ENCODE data around the gene NRM.

The NRM gene

GRCh38 chr6:30643656-30644055 lies 47.1 kb downstream of the NRM start:
- ChIA-PET CTCF (interaction anchor here (0.7 to 2.1 kb wide), 5 partner anchors 18 to 190 kb away, joined by 3 to 9 read pairs (median 3); no protein-coding TSS in a partner anchor), POLR2A (interaction anchor here (0.7 to 1.5 kb wide), 2 partner anchors 20 to 29 kb away, joined by 3 read pairs; no protein-coding TSS in a partner anchor)
- H3K36me3 ChIP-seq (ENCODE audit: control insufficient read depth in 2 of 2, insufficient read depth in 1 of 2, low read length in 2 of 2) = peaks cover 30 to 61% of the 10 kb centered on the region in 2 experiments; a peak in 2 of 3 replicates
- TF ChIP-seq ZNF341 (tag by site-specific recombination; IDR thresholded peaks at IDR 0.05; ENCODE audit: low read depth) (no peak), KLF1 (tag by site-specific recombination; IDR thresholded peaks at IDR 0.05) (no peak), ZNF48 (tag by site-specific recombination; IDR thresholded peaks at IDR 0.05) (no peak), ZSCAN23 (tag by site-specific recombination; IDR thresholded peaks at IDR 0.05) (no peak), ZNF600 (tag by site-specific recombination; IDR thresholded peaks at IDR 0.05) (no peak), ZNF501 (tag by site-specific recombination; IDR thresholded peaks at IDR 0.05) (no peak), ZSCAN16 (tag by site-specific recombination; IDR thresholded peaks at IDR 0.05) (no peak)
- no peaks in the 10 kb centered on the region for H3K9me3 ChIP-seq (ENCODE audit: control insufficient read depth, insufficient read depth, low read depth, low read length)
- no peak overlapping the region for H3K4me3 ChIP-seq (ENCODE audit: low read depth, low read length)
- no peak overlapping the region for H3K27ac ChIP-seq (ENCODE audit: extremely low read depth, low read depth, low read length)
- peaks cover 8% of the 10 kb centered on the region for H3K4me1 ChIP-seq (ENCODE audit: control insufficient read depth, insufficient read depth, low read length)

- POLR2A ChIA-PET = interaction anchor here (0.8 to 1.9 kb wide), 4 partner anchors 11 to 90 kb away, joined by 3 to 5 read pairs (median 4); no protein-coding TSS in a partner anchor
- Histone ChIP-seq H3K27ac (ENCODE audit: extremely low read depth, low read depth, low read length) (no peak overlapping the region), H3K4me1 (ENCODE audit: control insufficient read depth, insufficient read depth, low read length) (peaks cover 3% of the 10 kb centered on the region), H3K9me3 (ENCODE audit: control insufficient read depth, insufficient read depth, low read depth, low read length) (no peaks in the 10 kb centered on the region), H3K36me3 (ENCODE audit: control insufficient read depth in 2 of 2, insufficient read depth in 1 of 2, low read length in 2 of 2) (peaks cover 34 to 70% of the 10 kb centered on the region in 2 experiments; a peak in 2 of 3 replicates), H3K4me3 (ENCODE audit: low read depth, low read length) (no peak overlapping the region)
- no peak for TF ChIP-seq ZNF404 (tag by site-specific recombination; IDR thresholded peaks at IDR 0.05)
- no peak for TF ChIP-seq YY1 (tag by site-specific recombination; IDR thresholded peaks at IDR 0.05)
- no peak for TF ChIP-seq ZNF843 (tag by site-specific recombination; IDR thresholded peaks at IDR 0.05)
- TF ChIP-seq ZNF335 (tag by site-specific recombination; conservative IDR thresholded peaks at IDR 0.05) = no peak
- no peak for TF ChIP-seq ZNF529 (tag by site-specific recombination; IDR thresholded peaks at IDR 0.05; ENCODE audit: insufficient replicate concordance)
- no peak for TF ChIP-seq ZXDB (tag by site-specific recombination; IDR thresholded peaks at IDR 0.05)
- TF ChIP-seq ZNF518A (tag by site-specific recombination; conservative IDR thresholded peaks at IDR 0.05; ENCODE audit: low read depth) = no peak
- CTCF ChIA-PET = interaction anchor here (0.6 to 1.0 kb wide), 3 partner anchors 48 to 157 kb away, joined by 3 to 8 read pairs (median 3); no protein-coding TSS in a partner anchor
These were observed 49.7 kb downstream of the NRM start for GRCh38 chr6:30641048-30641447.

GRCh38 chr6:30640481-30640880 lies 50.3 kb downstream of the NRM start:
- Histone ChIP-seq H3K36me3 (ENCODE audit: control insufficient read depth in 2 of 2, insufficient read depth in 1 of 2, low read length in 2 of 2) (peaks cover 31 to 70% of the 10 kb centered on the region in 2 experiments; a peak in 2 of 3 replicates), H3K4me3 (ENCODE audit: low read depth, low read length) (no peak overlapping the region), H3K27ac (ENCODE audit: extremely low read depth, low read depth, low read length) (no peak overlapping the region), H3K9me3 (ENCODE audit: control insufficient read depth, insufficient read depth, low read depth, low read length) (no peaks in the 10 kb centered on the region), H3K4me1 (ENCODE audit: control insufficient read depth, insufficient read depth, low read length) (no peaks in the 10 kb centered on the region)
- TF ChIP-seq ZBTB20 (tag by site-specific recombination; IDR thresholded peaks at IDR 0.05) = no peak
- TF ChIP-seq INSM2 (tag by site-specific recombination; IDR thresholded peaks at IDR 0.05) = no peak
- no peak for TF ChIP-seq ZBTB49 (tag by site-specific recombination; IDR thresholded peaks at IDR 0.05; ENCODE audit: low read depth)
- POLR2A ChIA-PET = interaction anchor here (0.6 to 0.9 kb wide), 3 partner anchors 25 to 428 kb away, joined by 3 to 4 read pairs (median 3); no protein-coding TSS in a partner anchor
- CTCF ChIA-PET = interaction anchor here (0.7 kb wide), 1 partner anchor 15 kb away, joined by 4 read pairs; no protein-coding TSS in a partner anchor
